ENCODE measurements around the gene CRISPLD2. TPM values are rescaled to one million over a fixed set of nuclear protein-coding genes. Genes with fewer than 3 reads are reported as not detected.

Gene CRISPLD2
- total RNA-seq, 3 donors from 2014 or later (not counting 1 experiment from before 2014, with no cell fraction given): 0.86 to 6.3 TPM; not detected in 1

DNA sequence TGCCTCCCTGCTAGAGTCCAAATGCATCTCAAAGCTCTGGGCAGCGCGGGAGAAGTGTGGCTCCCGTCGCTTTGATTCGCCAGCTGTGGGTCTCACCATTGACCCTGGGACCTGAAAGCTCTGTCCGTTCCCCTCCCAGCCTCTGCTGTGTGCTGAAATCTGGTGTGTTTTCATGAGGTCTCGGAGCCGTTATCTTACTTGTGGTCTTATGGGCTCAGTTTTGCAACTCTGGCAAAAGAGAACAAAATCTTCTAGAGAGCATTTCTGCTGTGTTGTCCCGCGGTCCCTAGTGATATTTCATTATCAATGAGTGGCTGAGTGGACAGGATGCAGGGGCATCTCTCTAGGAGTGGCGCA, 13.3 kb downstream of the CRISPLD2 start:
- TF ChIP-seq, protein P1, sequence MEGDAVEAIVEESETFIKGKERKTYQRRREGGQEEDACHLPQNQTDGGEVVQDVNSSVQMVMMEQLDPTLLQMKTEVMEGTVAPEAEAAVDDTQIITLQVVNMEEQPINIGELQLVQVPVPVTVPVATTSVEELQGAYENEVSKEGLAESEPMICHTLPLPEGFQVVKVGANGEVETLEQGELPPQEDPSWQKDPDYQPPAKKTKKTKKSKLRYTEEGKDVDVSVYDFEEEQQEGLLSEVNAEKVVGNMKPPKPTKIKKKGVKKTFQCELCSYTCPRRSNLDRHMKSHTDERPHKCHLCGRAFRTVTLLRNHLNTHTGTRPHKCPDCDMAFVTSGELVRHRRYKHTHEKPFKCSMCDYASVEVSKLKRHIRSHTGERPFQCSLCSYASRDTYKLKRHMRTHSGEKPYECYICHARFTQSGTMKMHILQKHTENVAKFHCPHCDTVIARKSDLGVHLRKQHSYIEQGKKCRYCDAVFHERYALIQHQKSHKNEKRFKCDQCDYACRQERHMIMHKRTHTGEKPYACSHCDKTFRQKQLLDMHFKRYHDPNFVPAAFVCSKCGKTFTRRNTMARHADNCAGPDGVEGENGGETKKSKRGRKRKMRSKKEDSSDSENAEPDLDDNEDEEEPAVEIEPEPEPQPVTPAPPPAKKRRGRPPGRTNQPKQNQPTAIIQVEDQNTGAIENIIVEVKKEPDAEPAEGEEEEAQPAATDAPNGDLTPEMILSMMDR (IDR thresholded peaks at IDR 0.05): no peak
- Histone ChIP-seq H3K4me3 (ENCODE audit: low read length) (no peak overlapping the region), H3K27me3 (ENCODE audit: control insufficient read depth, insufficient read depth, low read length) (no peaks in the 10 kb centered on the region), H3K36me3 (ENCODE audit: control insufficient read depth, insufficient read depth, low read length) (no peaks in the 10 kb centered on the region), H3K9me3 (ENCODE audit: control insufficient read depth, insufficient read depth, low read length) (no peaks in the 10 kb centered on the region), H3K27ac (ENCODE audit: low read length) (no peak overlapping the region), H3K4me1 (ENCODE audit: control insufficient read depth, insufficient read depth, low read length) (no peaks in the 10 kb centered on the region)
- Mint-ChIP-seq H3K4me3 (no peak overlapping the region), H3K27ac (no peak overlapping the region), H3K36me3 (no peaks in the 10 kb centered on the region), H3K4me1 (no peaks in the 10 kb centered on the region), H3K27me3 (ENCODE audit: low read depth in 2 of 2) (no peaks in the 10 kb centered on the region), H3K9me3 (no peaks in the 10 kb centered on the region)
- DNase-seq (no peak), ATAC-seq (peak in 1 of 3 donors; percentile 52)
- 90% methylated on average over 11 of the region's 11 CpGs for WGBS (ENCODE audit: insufficient coverage)
- intact Hi-C loops (cut with micrococcal nuclease): no loop called here

DNA sequence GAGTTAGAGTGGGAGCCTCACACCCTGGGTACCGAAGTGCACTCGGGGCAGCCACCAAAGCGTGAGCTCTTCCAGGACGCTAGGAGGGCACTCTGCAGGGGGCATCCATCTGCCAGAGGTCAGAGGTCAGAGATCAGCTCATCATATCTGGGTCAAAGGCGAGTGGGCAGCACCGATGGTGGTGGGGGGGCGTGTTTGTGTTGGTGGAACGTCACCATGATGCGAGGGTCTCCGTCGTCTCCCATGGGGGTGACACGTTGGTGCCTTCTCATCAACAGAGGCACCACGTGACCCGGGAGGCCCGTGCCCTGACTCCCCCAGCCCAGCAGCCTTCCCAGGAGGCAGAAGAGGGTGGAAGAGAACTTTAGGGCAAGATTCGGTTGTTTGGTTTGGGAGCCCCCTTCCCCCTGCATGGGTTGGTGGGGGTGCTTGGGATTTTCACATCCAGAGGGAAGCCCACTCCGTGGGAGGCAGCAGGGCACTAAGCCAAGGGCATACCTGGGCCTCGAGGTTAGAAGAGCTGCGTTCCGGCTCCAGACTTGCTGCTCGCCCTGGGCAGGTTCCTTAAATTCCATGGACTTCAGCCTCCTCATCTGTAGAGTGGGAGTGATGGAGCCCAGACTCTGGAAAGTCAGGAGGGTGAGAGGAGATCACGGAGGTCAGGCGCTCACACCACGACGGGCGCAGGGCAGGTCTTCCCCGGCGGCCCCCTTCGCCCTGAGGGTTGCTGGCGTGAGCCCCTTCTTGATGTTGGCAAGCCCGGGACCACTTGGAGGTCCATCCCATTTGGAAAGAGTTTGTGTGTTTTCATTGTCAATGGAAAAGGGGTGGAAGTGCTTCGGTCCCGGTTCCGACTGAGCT, 14.0 kb downstream of the CRISPLD2 start:
- Mint-ChIP-seq H3K36me3 (no peaks in the 10 kb centered on the region), H3K27me3 (ENCODE audit: low read depth in 2 of 2) (no peaks in the 10 kb centered on the region), H3K4me1 (no peaks in the 10 kb centered on the region), H3K27ac (no peak overlapping the region), H3K4me3 (no peak overlapping the region), H3K9me3 (no peaks in the 10 kb centered on the region)
- Histone ChIP-seq H3K4me3 (ENCODE audit: low read length) (no peak overlapping the region), H3K4me1 (ENCODE audit: control insufficient read depth, insufficient read depth, low read length) (no peaks in the 10 kb centered on the region), H3K9me3 (ENCODE audit: control insufficient read depth, insufficient read depth, low read length) (no peaks in the 10 kb centered on the region), H3K27ac (ENCODE audit: low read length) (no peak overlapping the region), H3K36me3 (ENCODE audit: control insufficient read depth, insufficient read depth, low read length) (no peaks in the 10 kb centered on the region), H3K27me3 (ENCODE audit: control insufficient read depth, insufficient read depth, low read length) (no peaks in the 10 kb centered on the region)
- WGBS (ENCODE audit: insufficient coverage): 83% methylated on average over 34 of the region's 34 CpGs
- TF ChIP-seq, protein P1 (IDR thresholded peaks at IDR 0.05): no peak
- intact Hi-C loops (cut with micrococcal nuclease): no loop called here
- DNase-seq (no peak), ATAC-seq (no peak)

DNA sequence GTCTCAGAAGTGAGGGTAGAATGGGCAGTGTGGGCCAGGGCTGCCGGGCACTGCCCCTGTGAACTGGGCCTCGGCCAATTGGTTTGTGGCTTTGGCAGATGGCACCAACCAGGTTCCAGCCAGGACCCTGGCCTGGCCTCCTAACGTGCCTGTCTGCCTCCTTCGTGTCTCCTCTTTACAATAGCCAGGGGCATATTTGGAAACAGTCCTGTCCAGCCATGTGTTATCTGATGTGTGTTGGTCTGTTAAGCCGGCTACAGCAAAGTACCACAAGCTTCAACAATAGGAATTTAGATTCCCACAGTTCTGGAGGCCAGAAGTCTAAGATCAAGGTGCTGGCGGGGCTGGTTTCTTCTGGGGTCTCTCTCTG, 14.6 kb downstream of the CRISPLD2 start:
- H3K36me3 Mint-ChIP-seq: no peaks in the 10 kb centered on the region
- no peak overlapping the region for H3K27ac ChIP-seq (ENCODE audit: low read length)
- no peaks in the 10 kb centered on the region for H3K9me3 Mint-ChIP-seq
- no peak overlapping the region for H3K27ac Mint-ChIP-seq
- H3K4me1 ChIP-seq (ENCODE audit: control insufficient read depth, insufficient read depth, low read length): no peaks in the 10 kb centered on the region
- no peak overlapping the region for H3K4me3 Mint-ChIP-seq
- no peaks in the 10 kb centered on the region for H3K9me3 ChIP-seq (ENCODE audit: control insufficient read depth, insufficient read depth, low read length)
- DNase-seq (no peak), ATAC-seq (no peak)
- H3K4me3 ChIP-seq (ENCODE audit: low read length): no peak overlapping the region
- H3K27me3 Mint-ChIP-seq (ENCODE audit: low read depth in 2 of 2): no peaks in the 10 kb centered on the region
- 87% methylated on average over 6 of the region's 6 CpGs for WGBS (ENCODE audit: insufficient coverage)
- intact Hi-C loops (cut with micrococcal nuclease): no loop called here
- no peaks in the 10 kb centered on the region for H3K27me3 ChIP-seq (ENCODE audit: control insufficient read depth, insufficient read depth, low read length)
- TF ChIP-seq, protein P1 (IDR thresholded peaks at IDR 0.05): no peak
- H3K4me1 Mint-ChIP-seq: no peaks in the 10 kb centered on the region
- no peaks in the 10 kb centered on the region for H3K36me3 ChIP-seq (ENCODE audit: control insufficient read depth, insufficient read depth, low read length)

DNA sequence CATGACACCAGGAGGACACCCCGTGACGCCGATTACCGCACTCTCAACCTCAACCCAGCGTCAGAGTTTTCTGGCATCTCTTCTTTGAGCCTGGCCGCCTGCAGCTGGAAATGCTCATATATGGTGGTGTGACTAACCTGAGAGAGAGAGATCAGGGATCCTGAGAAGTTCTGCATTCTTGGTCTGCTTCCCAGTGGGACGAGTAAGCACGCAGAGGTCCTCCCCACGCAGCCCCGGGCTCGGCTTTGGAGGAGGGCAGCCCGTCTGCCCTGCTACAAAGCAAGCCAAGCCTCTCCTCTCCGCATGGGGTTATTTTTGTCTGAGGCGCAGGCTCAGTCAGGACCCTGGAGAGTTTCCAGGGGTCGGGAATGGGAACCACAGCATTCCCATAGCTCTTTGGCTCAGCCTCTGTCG, 16.5 kb downstream of the CRISPLD2 start:
- Histone ChIP-seq H3K4me1 (ENCODE audit: control insufficient read depth, insufficient read depth, low read length) (no peaks in the 10 kb centered on the region), H3K27me3 (ENCODE audit: control insufficient read depth, insufficient read depth, low read length) (no peaks in the 10 kb centered on the region), H3K36me3 (ENCODE audit: control insufficient read depth, insufficient read depth, low read length) (no peaks in the 10 kb centered on the region), H3K27ac (ENCODE audit: low read length) (no peak overlapping the region), H3K9me3 (ENCODE audit: control insufficient read depth, insufficient read depth, low read length) (no peaks in the 10 kb centered on the region), H3K4me3 (ENCODE audit: low read length) (no peak overlapping the region)
- ATAC-seq (no peak), DNase-seq (no peak)
- intact Hi-C loops (cut with micrococcal nuclease): no loop called here
- H3K4me1 Mint-ChIP-seq: no peaks in the 10 kb centered on the region
- no peaks in the 10 kb centered on the region for H3K9me3 Mint-ChIP-seq
- no peaks in the 10 kb centered on the region for H3K36me3 Mint-ChIP-seq
- H3K4me3 Mint-ChIP-seq: no peak overlapping the region
- TF ChIP-seq, protein P1 (IDR thresholded peaks at IDR 0.05): no peak
- peaks cover 6 to 7% of the 10 kb centered on the region in 2 donors for H3K27me3 Mint-ChIP-seq (ENCODE audit: low read depth in 2 of 2)
- H3K27ac Mint-ChIP-seq: no peak overlapping the region
- 48% methylated on average over 16 of the region's 16 CpGs for WGBS (ENCODE audit: insufficient coverage)

All from natural killer cell (primary cell).